HUES64 (cell line): ENCODE data around the gene P3H3.

Experiments used
- H3K27ac ChIP-seq: 2 replicates; pipeline ENCODE4 v1.7.0; 2013; ENCODE audit warnings: low read depth, low read length, inconsistent platforms
- H3K27me3 ChIP-seq: 2 replicates; pipeline ENCODE4 v1.6.1; 2013; ENCODE audit warnings: mild to moderate bottlenecking, low read length; ENCODE audit not compliant: insufficient read depth
- H3K36me3 ChIP-seq: 2 replicates; pipeline ENCODE4 v1.6.1; 2013; ENCODE audit warnings: mild to moderate bottlenecking, low read length; ENCODE audit not compliant: insufficient read depth
- H3K4me1 ChIP-seq: 2 replicates; pipeline ENCODE4 v1.6.1; 2013; ENCODE audit warnings: mild to moderate bottlenecking, low read length, moderate library complexity; ENCODE audit not compliant: insufficient read depth
- H3K4me3 ChIP-seq: 2 replicates; pipeline ENCODE4 v1.5.1; 2013; ENCODE audit warnings: mild to moderate bottlenecking, low read length, moderate library complexity
- H3K9ac ChIP-seq: 2 replicates; pipeline ENCODE4 v1.6.1; 2013; ENCODE audit warnings: mild to moderate bottlenecking, low read depth, low read length
- H3K9me3 ChIP-seq: 2 replicates; pipeline ENCODE4 v1.6.1; 2013; ENCODE audit warnings: low read depth, low read length; ENCODE audit not compliant: insufficient read depth
- WGBS: fragments of 150-250, 120-280 bp; methylation state at CpG from one replicate; pipeline ENCODE4 v1.1.7; 2013; ENCODE audit warnings: missing lambda C conversion rate; 5-methylcytosine and 5-hydroxymethylcytosine counted together

P3H3 gene

DNA sequence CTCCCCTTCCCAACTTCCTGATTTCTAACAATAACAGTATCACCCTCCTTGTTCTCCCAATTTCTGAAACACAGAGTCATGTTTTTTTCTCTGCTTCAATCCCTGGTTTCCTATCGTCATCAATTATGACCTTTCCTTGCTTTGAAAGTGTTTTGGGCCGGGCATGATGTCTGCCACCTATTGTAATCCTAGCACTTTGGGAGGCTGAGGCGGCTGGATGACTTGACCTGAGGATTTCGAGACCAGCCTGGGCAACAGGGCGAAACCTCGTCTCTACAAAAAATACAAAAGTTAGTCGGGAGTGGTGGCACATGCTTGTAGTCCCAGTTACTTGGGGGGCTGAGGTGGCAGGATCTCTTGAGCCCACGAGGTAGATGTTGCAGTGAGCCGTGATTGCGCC is 19.2 kb upstream of the P3H3 start:
- no peaks in the 10 kb centered on the region for H3K27me3 ChIP-seq
- no peak overlapping the region for H3K4me3 ChIP-seq
- no peaks in the 10 kb centered on the region for H3K36me3 ChIP-seq
- peaks cover 13% of the 10 kb centered on the region for H3K4me1 ChIP-seq
- no peak overlapping the region for H3K27ac ChIP-seq
- H3K9me3 ChIP-seq, result no peaks in the 10 kb centered on the region
- 82% methylated on average over 10 of the region's 10 CpGs for WGBS
- no peak overlapping the region for H3K9ac ChIP-seq

GRCh38 chr12:6810758-6811157 is 17.4 kb upstream of the P3H3 start:
- H3K4me1 ChIP-seq, result peaks cover 13% of the 10 kb centered on the region
- no peak overlapping the region for H3K27ac ChIP-seq
- 0 out of 2 replicates have a peak, but pooled peaks cover 3% of the 10 kb centered on the region for H3K27me3 ChIP-seq
- no peak overlapping the region for H3K9ac ChIP-seq
- no peak overlapping the region for H3K4me3 ChIP-seq
- WGBS, result 91% methylated on average over 1 of the region's 1 CpG
- no peaks in the 10 kb centered on the region for H3K36me3 ChIP-seq
- no peaks in the 10 kb centered on the region for H3K9me3 ChIP-seq

GRCh38 chr12:6813363-6813762 is 14.8 kb upstream of the P3H3 start:
- H3K9ac ChIP-seq, result no peak overlapping the region
- no peaks in the 10 kb centered on the region for H3K9me3 ChIP-seq
- H3K4me3 ChIP-seq, result no peak overlapping the region
- H3K36me3 ChIP-seq, result no peaks in the 10 kb centered on the region
- H3K27me3 ChIP-seq, result 0 out of 2 replicates have a peak, but pooled peaks cover 3% of the 10 kb centered on the region
- WGBS, result 100% methylated on average over 1 of the region's 4 CpGs
- no peak overlapping the region for H3K27ac ChIP-seq
- H3K4me1 ChIP-seq, result peaks cover 14% of the 10 kb centered on the region

DNA sequence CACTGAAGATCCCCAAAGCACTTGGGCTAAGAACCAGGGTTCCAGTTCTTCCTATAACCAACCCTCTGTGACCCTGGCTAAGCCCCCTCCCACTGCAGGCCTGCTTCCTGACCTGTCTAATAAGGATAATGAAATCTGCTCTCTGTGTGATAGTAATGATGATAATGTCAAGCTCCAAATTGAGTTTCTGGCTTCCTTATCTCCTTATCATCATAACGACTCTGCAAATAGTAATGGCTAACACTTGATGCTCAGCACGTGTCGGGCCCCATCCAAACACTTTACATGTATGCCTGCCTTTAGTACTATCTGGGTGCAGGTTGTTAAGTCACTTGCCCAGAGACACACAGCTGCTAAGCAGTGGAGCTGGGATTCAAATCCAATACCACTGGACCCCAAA is 11.6 kb upstream of the P3H3 start:
- Histone ChIP-seq H3K4me3 (no peak overlapping the region), H3K36me3 (no peaks in the 10 kb centered on the region), H3K27me3 (peaks cover 12% of the 10 kb centered on the region), H3K9me3 (no peaks in the 10 kb centered on the region), H3K27ac (no peak overlapping the region), H3K9ac (no peak overlapping the region), H3K4me1 (peaks cover 28% of the 10 kb centered on the region)
- WGBS, result 86% methylated on average over 3 of the region's 3 CpGs

DNA sequence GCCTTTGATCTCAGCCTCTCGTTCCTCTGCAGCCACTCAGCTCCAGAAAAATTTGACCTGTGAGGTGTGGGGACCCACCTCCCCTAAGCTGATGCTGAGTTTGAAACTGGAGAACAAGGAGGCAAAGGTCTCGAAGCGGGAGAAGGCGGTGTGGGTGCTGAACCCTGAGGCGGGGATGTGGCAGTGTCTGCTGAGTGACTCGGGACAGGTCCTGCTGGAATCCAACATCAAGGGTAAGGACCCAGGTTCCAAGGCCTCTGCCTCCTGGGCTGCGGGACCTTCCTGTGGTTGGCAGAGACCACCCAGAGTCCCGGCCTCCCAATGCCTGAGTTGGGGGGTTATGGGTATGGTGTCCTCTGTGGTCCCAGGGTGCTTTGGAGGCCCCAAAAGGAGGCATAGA is 11.1 kb upstream of the P3H3 start:
- Histone ChIP-seq H3K27ac (no peak overlapping the region), H3K4me3 (no peak overlapping the region), H3K9ac (no peak overlapping the region), H3K27me3 (peaks cover 16% of the 10 kb centered on the region), H3K4me1 (peaks cover 31% of the 10 kb centered on the region), H3K9me3 (no peaks in the 10 kb centered on the region), H3K36me3 (no peaks in the 10 kb centered on the region)
- 88% methylated on average over 8 of the region's 8 CpGs for WGBS

DNA sequence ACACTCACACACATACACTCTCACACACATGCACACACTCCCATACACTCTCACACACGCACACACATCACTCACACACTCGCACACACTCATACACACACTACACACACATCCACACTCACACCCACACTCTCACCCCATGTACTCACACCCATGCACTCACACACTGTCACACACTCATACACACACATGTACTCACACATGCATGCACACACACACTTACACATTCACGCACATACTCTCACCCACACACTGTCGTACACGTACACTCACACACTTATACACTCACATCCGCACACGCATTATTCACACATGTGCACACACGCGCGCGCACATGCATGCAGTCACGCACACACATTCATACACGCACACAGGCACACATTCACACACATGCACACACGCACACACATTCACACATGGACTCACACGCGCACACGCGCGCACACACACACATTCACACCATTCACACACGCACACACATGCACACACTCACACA is 10.5 kb upstream of the P3H3 start:
- Histone ChIP-seq H3K9ac (no peak overlapping the region), H3K4me1 (peaks cover 36% of the 10 kb centered on the region), H3K4me3 (no peak overlapping the region), H3K9me3 (no peaks in the 10 kb centered on the region), H3K27me3 (peaks cover 19% of the 10 kb centered on the region), H3K36me3 (no peaks in the 10 kb centered on the region), H3K27ac (no peak overlapping the region)
- WGBS, result 90% methylated on average over 20 of the region's 20 CpGs

DNA sequence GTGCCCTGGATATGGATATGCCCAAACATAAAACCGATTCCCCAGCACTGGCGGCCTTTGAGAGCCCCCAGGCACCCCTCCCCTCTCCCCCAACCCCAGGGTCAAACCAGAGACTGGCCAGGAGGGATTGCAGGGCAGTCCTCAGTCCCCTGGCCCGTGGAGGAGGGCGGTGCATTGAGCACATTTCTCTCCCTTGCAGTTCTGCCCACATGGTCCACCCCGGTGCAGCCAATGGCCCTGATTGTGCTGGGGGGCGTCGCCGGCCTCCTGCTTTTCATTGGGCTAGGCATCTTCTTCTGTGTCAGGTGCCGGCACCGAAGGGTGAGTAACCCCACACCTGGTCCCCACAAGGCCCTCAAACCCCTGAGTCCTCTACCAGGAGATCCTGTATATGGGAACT is 10.0 kb upstream of the P3H3 start:
- peaks cover 42% of the 10 kb centered on the region for H3K4me1 ChIP-seq
- H3K36me3 ChIP-seq, result no peaks in the 10 kb centered on the region
- H3K27me3 ChIP-seq, result peaks cover 24% of the 10 kb centered on the region
- H3K27ac ChIP-seq, result no peak overlapping the region; the same call in 1 of the 2 replicates
- WGBS, result 60% methylated on average over 10 of the region's 10 CpGs
- no peak overlapping the region for H3K9ac ChIP-seq
- no peaks in the 10 kb centered on the region for H3K9me3 ChIP-seq
- H3K4me3 ChIP-seq, result peak overlapping the region; percentile 5; the same call in 1 of the 2 replicates

DNA sequence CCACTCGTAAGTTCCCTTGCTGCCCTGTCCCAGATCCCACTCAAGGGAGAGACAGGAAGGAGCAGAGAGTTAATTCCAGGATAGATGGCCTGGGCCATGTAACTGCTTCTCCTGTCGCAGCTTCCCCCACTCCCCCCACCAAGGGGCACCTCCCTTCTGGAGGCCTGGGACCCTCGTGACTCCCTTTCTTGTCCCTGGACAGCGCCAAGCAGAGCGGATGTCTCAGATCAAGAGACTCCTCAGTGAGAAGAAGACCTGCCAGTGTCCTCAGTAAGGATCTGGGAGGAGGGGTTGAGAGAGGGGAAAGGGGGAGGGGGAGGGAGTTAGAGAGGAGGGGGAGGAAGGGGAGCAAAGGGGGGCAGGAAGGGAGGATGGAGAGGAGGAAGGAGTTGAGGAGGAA is 9.6 kb upstream of the P3H3 start:
- no peak overlapping the region; the same call in 1 of the 2 replicates for H3K27ac ChIP-seq
- peaks cover 44% of the 10 kb centered on the region for H3K4me1 ChIP-seq
- 72% methylated on average over 5 of the region's 5 CpGs for WGBS
- no peak overlapping the region for H3K9ac ChIP-seq
- H3K36me3 ChIP-seq, result no peaks in the 10 kb centered on the region
- H3K27me3 ChIP-seq, result peaks cover 24% of the 10 kb centered on the region
- peak overlapping the region; percentile 5; the same call in 1 of the 2 replicates for H3K4me3 ChIP-seq
- no peaks in the 10 kb centered on the region for H3K9me3 ChIP-seq

GRCh38 chr12:6819106-6820030 is 8.8 kb upstream of the P3H3 start:
- Histone ChIP-seq H3K27ac (no peak overlapping the region), H3K4me3 (no peak overlapping the region), H3K4me1 (peaks cover 44% of the 10 kb centered on the region), H3K9ac (no peak overlapping the region), H3K36me3 (no peaks in the 10 kb centered on the region), H3K27me3 (peaks cover 29% of the 10 kb centered on the region), H3K9me3 (no peaks in the 10 kb centered on the region)
- 71% methylated on average over 13 of the region's 13 CpGs for WGBS

DNA sequence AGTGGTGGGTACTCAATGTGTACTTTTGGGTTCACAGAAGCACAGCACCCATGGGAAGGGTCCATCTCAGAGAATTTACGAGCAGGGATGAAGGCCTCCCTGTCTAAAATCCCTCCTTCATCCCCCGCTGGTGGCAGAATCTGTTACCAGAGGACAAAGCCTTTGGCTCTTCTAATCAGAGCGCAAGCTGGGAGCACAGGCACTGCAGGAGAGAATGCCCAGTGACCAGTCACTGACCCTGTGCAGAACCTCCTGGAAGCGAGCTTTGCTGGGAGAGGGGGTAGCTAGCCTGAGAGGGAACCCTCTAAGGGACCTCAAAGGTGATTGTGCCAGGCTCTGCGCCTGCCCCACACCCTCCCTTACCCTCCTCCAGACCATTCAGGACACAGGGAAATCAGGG is 8.0 kb upstream of the P3H3 start:
- Histone ChIP-seq H3K4me1 (peaks cover 44% of the 10 kb centered on the region), H3K9me3 (no peaks in the 10 kb centered on the region), H3K9ac (no peak overlapping the region), H3K27ac (no peak overlapping the region), H3K27me3 (peaks cover 35% of the 10 kb centered on the region), H3K36me3 (no peaks in the 10 kb centered on the region), H3K4me3 (no peak overlapping the region; the same call in 1 of the 2 replicates)
- WGBS, result 68% methylated on average over 5 of the region's 5 CpGs

DNA sequence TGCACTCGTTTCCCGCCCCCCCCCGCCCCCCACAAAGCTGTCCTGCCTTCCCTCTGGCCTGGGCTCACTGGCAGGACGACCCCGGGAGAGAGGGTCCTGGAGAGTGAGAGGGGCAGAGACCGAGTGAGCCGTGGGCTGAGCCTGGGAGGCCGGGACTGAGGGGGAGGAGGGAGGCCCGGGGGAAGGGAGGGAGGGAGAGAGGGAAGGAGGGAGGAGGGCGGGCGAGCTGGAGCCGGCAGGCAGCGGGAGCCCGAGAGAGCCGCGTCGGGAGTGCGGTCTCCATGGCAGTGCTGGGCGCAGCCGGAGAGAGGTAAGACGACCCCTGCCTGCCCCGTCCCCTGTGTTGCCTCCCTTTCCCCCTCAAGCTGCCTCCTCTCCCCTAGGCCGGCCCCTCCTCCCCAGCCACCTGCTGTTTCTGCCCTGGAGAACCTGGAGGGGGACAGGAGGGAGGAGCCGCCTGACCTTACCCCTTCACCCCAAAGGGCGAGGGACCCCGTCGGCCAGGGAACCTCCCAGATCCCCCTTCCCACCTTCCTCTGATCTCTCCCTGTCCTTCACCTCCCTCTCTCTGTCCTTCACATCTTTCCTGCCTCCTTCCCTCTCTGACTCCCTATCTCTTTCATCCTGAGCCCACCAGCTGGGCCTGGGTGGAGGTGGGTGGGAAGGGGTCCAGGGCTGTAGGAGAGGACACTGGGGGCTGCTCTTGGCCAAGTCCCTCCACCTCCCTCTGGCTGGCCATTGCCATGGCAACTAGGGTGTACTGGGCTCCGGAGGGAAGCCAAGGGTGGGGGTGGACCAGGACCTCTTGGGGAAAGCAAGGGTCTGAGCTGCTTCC is 6.4 kb upstream of the P3H3 start, which contains the start of gene GPR162:
TSS of gene GPR162 (plus strand) at position 231 of the 835 bp plus-strand sequence. CDS start 2,078 bp downstream, outside the sequence.
- Histone ChIP-seq H3K27ac (no peak within 1 kb of the TSS), H3K9ac (peak within 1 kb of the TSS; percentile 18), H3K9me3 (no peaks in the 10 kb centered on the region), H3K36me3 (no peaks in the 10 kb centered on the region), H3K27me3 (peaks cover 35% of the 10 kb centered on the region), H3K4me1 (peaks cover 44% of the 10 kb centered on the region), H3K4me3 (peak within 1 kb of the TSS; percentile 66)
- under 1% methylated on average over 25 of the region's 28 CpGs for WGBS
